Measurements from ENCODE around the gene TBCE.
"Not testable (repeated sequence)": the region's sequence is repeated elsewhere in the genome, so short reads cannot be mapped to it uniquely, and the experiment has no call there.

TBCE gene

DNA sequence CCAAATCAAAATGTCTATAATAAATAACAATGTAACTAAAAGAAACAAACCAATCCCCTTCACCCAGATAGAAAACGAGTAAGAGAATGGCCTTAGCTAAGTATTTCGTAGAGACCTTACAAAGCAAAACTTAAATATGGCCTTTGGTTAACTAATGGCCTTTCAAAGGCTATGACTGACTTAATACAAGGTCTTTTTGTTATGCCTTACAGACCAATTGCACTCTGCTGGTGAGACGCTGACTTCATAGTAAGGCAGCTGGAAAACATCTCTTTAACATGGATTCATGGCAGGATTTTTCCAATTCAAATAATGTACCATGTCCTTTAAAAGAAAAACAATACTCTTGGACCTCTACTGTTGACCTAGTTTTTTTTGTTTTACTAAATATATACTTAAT lies 15.8 kb upstream of the TBCE start:
- DNase-seq (ENCODE audit: low read depth, low spot score), result no peak

DNA sequence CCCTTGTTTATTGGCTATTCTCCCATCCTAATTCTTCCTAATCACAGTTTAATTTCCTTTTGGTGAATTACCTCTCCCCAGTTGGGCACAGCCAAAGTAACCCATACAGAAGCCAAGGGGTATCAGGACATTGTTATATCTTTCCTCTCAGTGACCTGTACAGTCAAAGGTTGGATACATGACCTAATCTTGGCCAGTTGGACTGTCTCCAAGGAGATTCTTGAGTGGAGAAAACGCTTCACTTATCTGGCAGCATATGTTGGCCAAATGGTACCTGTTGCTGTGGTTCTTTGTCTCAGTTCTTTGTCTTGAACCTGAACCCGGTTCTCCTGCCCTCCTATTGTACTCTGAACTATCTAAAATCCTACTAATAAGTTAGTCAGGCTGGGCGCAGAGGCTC lies 15.3 kb upstream of the TBCE start:
- no peak for DNase-seq (ENCODE audit: low read depth, low spot score)

GRCh38 chr1:235357485-235358373 lies 9.5 kb upstream of the TBCE start:
- peak; percentile 44 for DNase-seq (ENCODE audit: low read depth, low spot score)

DNA sequence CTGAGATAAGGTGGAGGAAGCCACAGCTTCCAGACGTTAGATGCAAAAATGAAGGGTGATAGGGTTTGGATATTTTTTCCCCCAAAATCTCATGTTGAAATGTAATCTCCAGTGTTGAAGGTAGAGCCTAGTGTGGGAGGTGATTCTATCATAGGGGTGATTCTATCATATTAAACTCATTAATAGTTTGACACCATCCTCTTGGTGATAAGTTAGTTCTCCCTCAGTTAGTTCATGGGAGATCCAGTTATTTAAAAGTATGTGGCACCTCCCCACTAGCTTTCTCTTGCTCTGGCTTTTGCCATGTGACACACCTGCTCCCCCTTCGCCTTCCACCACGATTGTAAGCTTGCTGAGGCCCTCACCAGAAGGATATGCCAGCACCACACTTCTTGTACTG lies 8.3 kb upstream of the TBCE start:
- no peak for DNase-seq (ENCODE audit: low read depth, low spot score)

GRCh38 chr1:235364189-235364588 lies 3.0 kb upstream of the TBCE start:
- DNase-seq (ENCODE audit: low read depth, low spot score), result not testable (repeated sequence)

- no peak for DNase-seq (ENCODE audit: low read depth, low spot score)
Observed at GRCh38 chr1:235366286-235366685, 941 bp upstream of the TBCE start.

DNA sequence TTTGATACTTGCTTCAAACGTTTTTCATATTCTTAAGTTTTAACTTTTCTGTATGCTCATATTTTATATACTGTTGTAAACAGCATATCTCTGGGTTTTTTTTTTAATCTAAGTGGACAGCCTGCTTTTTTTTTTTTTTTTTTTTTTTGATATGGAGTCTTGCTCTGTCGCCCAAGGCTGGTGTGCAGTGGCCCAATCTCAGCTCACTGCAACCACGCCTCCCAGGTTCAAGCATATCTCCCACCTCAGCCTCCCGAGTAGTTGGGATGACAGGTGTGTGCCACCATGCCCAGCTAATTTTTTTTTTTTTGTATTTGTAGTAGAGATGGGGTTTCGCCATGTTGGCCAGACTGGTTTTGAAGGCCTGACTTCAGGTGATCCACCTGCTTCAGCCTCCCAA lies 1.2 kb downstream of the TBCE start:
- DNase-seq (ENCODE audit: low read depth, low spot score), result no peak

GRCh38 chr1:235369802-235370201 lies 2.6 kb downstream of the TBCE start:
- DNase-seq (ENCODE audit: low read depth, low spot score), result no peak

- no peak for DNase-seq (ENCODE audit: low read depth, low spot score)
Observed at GRCh38 chr1:235375919-235376605, 8.8 kb downstream of the TBCE start.

GRCh38 chr1:235378134-235378735 lies 11.0 kb downstream of the TBCE start:
- not testable (repeated sequence) for DNase-seq (ENCODE audit: low read depth, low spot score)

- DNase-seq (ENCODE audit: low read depth, low spot score), result not testable (repeated sequence)
Observed at GRCh38 chr1:235381955-235382739, 14.9 kb downstream of the TBCE start.

DNA sequence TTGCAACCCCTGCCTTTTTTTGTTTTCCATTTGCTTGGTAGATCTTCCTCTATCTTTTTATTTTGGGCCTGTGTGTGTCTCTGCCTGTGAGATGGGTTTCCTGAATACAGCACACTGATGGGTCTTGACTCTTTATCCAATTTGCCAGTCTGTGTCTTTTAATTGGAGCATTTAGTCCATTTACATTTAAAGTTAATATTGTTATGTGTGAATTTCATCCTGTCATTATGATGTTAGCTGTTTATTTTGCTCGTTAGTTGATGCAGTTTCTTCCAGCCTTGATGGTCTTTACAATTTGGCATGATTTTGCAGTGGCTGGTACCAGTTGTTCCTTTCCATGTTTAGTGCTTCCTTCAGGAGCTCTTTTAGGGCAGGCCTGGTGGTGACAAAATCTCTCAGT lies 18.4 kb downstream of the TBCE start:
- not testable (repeated sequence) for DNase-seq (ENCODE audit: low read depth, low spot score)

DNA sequence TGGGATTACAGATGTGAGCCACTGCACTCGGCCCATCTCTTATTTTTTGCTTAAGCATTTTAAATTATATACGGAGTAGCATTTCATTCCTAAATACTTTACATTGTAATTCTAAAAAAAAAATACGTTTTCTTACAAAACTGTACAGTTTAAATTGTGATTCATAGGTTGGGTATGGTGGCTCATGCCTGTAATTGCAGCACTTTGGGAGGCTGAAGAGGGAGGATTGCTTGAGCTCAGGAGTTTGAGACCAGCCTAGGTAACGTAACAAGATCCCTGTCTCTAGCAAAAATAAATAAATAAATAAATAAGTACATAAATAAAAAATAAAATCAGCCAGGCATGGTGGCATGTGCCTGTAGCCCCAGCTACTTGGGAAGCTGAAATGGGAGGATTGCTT lies 24.6 kb downstream of the TBCE start:
- DNase-seq (ENCODE audit: low read depth, low spot score), result no peak

DNA sequence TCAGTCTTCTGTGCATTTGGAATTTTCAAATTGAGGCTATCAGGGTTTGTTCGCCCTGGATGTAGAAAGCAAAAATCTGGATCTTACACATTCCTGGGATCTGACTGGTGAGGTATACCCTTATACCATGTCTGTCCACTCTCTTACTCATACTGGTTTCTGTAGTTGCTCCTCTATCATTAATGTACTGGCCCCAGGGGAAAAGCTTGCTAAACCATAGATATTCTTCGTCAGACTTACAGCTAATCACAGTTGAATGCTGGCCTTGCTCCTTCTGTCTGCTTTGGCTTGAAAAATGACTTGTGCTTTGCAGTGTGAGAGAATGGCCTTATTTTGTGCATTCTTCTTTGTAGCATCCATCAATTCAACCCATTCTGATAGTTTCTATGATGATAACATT lies 30.5 kb downstream of the TBCE start:
- DNase-seq (ENCODE audit: low read depth, low spot score), result no peak

- no peak for DNase-seq (ENCODE audit: low read depth, low spot score)
Observed at GRCh38 chr1:235399661-235400060, 32.4 kb downstream of the TBCE start.

DNA sequence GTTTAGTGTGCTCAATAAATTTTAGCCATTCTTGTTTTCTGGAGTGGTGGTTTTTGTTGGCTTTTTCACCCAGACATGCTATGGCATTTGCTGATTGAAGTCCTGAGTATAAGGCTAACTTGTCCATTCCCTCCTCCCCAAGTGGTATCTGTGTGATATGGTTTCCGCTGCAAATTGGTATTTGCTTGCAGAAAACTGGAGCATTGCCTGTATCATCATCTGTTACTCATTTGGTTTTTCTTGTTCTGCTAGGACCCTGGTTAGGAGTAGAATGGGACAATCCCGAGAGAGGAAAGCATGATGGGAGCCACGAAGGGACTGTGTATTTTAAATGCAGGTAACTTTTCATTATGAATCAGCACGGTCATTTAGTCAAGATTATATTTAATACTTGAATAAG lies 34.0 kb downstream of the TBCE start:
- DNase-seq (ENCODE audit: low read depth, low spot score), result no peak

GRCh38 chr1:235402457-235403200 lies 35.4 kb downstream of the TBCE start:
- DNase-seq (ENCODE audit: low read depth, low spot score), result no peak

DNA sequence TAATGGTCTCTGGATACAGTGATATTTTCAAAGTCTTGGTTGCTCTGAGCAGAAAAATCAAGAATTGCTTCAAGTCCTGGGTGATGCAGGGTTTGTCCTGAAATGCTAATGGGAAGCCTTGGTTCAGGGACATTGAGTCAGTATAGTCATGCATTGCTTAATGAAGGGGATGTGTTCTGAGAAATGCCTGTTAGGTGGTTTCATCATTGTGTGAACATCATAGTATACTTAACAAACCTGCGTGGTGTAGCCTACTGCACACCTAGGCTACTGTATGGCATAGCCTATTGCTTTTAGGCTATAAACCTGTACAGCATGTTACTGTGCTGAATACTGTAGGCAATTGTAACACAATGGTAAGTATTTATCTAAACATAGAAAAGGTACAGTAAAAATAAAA lies 36.4 kb downstream of the TBCE start:
- no peak for DNase-seq (ENCODE audit: low read depth, low spot score)

DNA sequence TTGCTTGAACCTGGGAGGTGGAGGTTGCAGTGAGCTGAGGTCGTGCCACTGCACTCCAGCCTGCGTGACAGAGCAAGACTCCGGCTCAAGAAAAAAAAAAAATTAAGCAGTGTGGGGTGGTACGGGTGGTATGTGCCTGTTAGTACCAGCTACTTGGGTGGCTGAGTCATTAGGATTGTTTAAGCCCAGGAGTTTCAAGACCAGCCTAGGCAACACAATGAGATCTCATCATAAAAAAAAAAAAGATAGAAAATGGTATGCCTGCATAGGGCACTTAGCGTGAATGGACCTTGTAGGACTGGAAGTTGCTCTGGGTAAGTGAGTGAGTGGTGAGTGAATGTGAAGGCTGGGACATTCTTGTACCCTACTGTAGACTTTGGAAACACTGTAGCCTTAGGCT lies 37.0 kb downstream of the TBCE start:
- DNase-seq (ENCODE audit: low read depth, low spot score), result no peak

DNA sequence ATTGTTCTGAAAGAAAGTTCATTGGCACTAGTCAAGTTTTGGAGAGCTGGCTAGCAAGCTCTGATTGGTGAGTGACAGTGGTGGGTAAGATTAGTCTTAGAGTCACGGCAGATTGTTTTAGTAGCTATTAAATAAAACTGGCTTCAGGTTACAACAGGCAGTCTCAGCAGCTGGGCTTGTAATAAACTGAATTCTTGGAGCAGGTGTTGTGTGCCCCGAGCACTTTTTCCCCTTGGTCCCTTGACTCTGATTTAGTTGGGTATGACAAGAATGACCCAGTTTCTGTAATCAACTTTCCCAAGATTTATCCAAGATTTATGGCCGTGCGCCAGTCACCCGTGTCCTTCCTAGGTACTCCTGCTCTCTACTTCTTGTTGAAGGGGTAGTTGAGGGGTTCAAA lies 40.2 kb downstream of the TBCE start:
- no peak for DNase-seq (ENCODE audit: low read depth, low spot score)

DNA sequence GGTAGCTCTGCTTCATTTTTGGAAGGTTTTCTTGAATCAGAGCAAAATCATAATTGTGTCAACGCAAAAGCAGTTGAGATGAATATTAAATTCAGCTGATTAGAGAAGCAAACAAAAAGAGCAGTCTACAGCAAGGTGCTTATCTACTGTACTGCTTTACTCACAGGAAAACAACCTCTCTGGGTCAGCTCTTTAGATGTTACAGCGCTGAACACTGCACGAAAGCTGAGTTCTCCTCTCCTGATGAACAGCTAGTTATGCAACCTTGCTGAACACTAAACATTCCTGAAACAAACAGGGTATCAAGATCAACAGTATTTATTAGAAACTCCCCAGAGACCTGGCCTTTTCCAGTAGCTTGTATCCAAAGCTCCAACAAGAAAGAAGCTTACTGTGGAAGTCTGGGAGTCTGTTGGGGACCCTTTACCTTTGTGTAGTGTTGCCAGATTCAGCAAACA lies 41.3 kb downstream of the TBCE start:
- no peak for DNase-seq (ENCODE audit: low read depth, low spot score)
